AG04449 (cell line): ENCODE data around the gene SORL1.

Source experiments
- CTCF ChIA-PET: fragments of 350-600 bp; formaldehyde crosslinking; extraction: SDS; loops from one replicate; lab custom pipeline; 2021; ENCODE audit warnings: antibody characterized with exemption; lab: Yijun Ruan, JAX
- POLR2A ChIA-PET: fragments of 400-600, 350-600 bp; formaldehyde crosslinking; extraction: SDS; loops from one replicate; lab custom pipeline; 2020; ENCODE audit warnings: antibody characterized with exemption, inconsistent platforms; lab: Yijun Ruan, JAX
- DNase-seq: peaks from one replicate; pipeline ENCODE4 v3.0.0-alpha.2; 2010; ENCODE audit warnings: low read depth, low spot score
- H3K4me3 ChIP-seq: 2 replicates; pipeline ENCODE4 v1.5.1; 2011; ENCODE audit warnings: low read depth, mild to moderate bottlenecking, control low read depth, low read length
- TF ChIP-seq, protein P1 (sequence below): IDR thresholded peaks from one replicate; pipeline ENCODE4 v1.5.1; 2011; ENCODE audit warnings: mild to moderate bottlenecking, moderate library complexity, low read length, control low read depth, inconsistent platforms; ENCODE audit not compliant: insufficient read depth; ENCODE audit errors: missing control alignments

Gene SORL1

GRCh38 chr11:121520243-121521144, 68.4 kb downstream of the SORL1 start:
- H3K4me3 ChIP-seq, result no peak overlapping the region
- DNase-seq, result peak; percentile 53
- ChIA-PET CTCF (no interaction called here), POLR2A (no interaction called here)
- TF ChIP-seq, protein P1, sequence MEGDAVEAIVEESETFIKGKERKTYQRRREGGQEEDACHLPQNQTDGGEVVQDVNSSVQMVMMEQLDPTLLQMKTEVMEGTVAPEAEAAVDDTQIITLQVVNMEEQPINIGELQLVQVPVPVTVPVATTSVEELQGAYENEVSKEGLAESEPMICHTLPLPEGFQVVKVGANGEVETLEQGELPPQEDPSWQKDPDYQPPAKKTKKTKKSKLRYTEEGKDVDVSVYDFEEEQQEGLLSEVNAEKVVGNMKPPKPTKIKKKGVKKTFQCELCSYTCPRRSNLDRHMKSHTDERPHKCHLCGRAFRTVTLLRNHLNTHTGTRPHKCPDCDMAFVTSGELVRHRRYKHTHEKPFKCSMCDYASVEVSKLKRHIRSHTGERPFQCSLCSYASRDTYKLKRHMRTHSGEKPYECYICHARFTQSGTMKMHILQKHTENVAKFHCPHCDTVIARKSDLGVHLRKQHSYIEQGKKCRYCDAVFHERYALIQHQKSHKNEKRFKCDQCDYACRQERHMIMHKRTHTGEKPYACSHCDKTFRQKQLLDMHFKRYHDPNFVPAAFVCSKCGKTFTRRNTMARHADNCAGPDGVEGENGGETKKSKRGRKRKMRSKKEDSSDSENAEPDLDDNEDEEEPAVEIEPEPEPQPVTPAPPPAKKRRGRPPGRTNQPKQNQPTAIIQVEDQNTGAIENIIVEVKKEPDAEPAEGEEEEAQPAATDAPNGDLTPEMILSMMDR, result no peak

GRCh38 chr11:121521145-121522042, 69.3 kb downstream of the SORL1 start:
- DNase-seq, result no peak
- TF ChIP-seq, protein P1, result no peak
- H3K4me3 ChIP-seq, result no peak overlapping the region
- CTCF ChIA-PET, result no interaction called here
- POLR2A ChIA-PET, result no interaction called here

- ChIA-PET POLR2A (no interaction called here), CTCF (no interaction called here)
- no peak overlapping the region for H3K4me3 ChIP-seq
- DNase-seq, result no peak
- TF ChIP-seq, protein P1, result no peak
These were observed 70.2 kb downstream of the SORL1 start for GRCh38 chr11:121522043-121522941.

- TF ChIP-seq, protein P1, result no peak
- H3K4me3 ChIP-seq, result no peak overlapping the region
- CTCF ChIA-PET, result no interaction called here
- POLR2A ChIA-PET, result no interaction called here
- no peak for DNase-seq
These were observed 71.6 kb downstream of the SORL1 start for GRCh38 chr11:121523581-121524232.

DNA sequence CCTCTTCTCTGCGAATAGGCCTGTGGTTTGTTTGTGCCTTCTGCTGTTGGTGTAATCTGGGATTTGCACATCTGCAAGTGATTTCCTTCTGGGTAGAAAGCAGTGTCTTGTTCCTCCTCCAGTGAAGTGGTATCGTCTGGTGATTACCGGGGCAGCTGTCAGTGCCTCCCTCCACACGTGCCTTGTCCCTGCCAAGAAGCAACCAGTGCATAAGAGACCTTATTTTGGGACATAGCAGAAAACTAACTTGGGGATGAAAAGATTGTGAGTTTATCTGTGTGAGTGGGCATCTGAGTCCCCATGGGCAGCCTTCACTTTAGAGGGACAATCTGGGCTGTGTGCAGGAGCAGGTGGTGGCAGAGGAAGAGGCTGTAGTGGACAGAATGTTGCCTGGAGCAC, 72.1 kb downstream of the SORL1 start:
- no peak overlapping the region for H3K4me3 ChIP-seq
- TF ChIP-seq, protein P1, result no peak
- CTCF ChIA-PET, result no interaction called here
- POLR2A ChIA-PET, result no interaction called here
- DNase-seq, result no peak
